Esophagus squamous epithelium (tissue), 5 donors: ENCODE results near the gene CEP192. TPM values are rescaled to one million over a fixed set of nuclear protein-coding genes. Genes with fewer than 3 reads are reported as not detected.
A peak's percentile ranks its signal among the peaks of the same experiment; 100 is the strongest.

Experiments used
- DNase-seq: peaks from one replicate; lab custom pipeline; 2025; lab: John Stamatoyannopoulos, UW
- H3K27ac ChIP-seq, 4 donors: fragments of 200-600 bp; sonication (generic); one replicate each; pipeline ENCODE4 v1.5.1; 2016 to 2019; ENCODE audit warnings: mild to moderate bottlenecking in 1 of 4
- H3K27me3 ChIP-seq, 4 donors: fragments of 200-600 bp; sonication (generic); 1 replicate in 3 of 4; 2 replicates in 1 of 4; pipeline versions ENCODE4 v1.5.1 to v1.6.0; 2017 to 2021; ENCODE audit warnings: antibody characterized with exemption in 1 of 4
- H3K36me3 ChIP-seq, 3 donors: fragments of 200-600 bp; sonication (generic); one replicate each; pipeline ENCODE4 v1.5.1; 2016 to 2019
- H3K4me1 ChIP-seq, 3 donors: fragments of 200-600 bp; sonication (generic); one replicate each; pipeline ENCODE4 v1.5.1; 2017 to 2019
- H3K4me3 ChIP-seq, 4 donors: fragments of 200-600 bp; sonication (generic); 1 replicate in 3 of 4; 2 replicates in 1 of 4; pipeline ENCODE4 v1.5.1; 2016 to 2019; ENCODE audit warnings: mild to moderate bottlenecking in 2 of 4, moderate library complexity in 1 of 4
- H3K9me3 ChIP-seq, 3 donors: fragments of 200-600 bp; sonication (generic); one replicate each; pipeline ENCODE4 v1.5.1; 2016 to 2019
- POLR2A ChIP-seq, 4 donors: fragments of 450-650 bp; IDR thresholded peaks; one replicate each; pipeline ENCODE4 v1.6.1; 2017; ENCODE audit warnings: antibody characterized with exemption in 4 of 4, mild to moderate bottlenecking in 4 of 4, moderate library complexity in 3 of 4
- WGBS, 2 donors: methylation state at CpG; one replicate each; pipeline ENCODE4 v1.1.5; 2018; 5-methylcytosine and 5-hydroxymethylcytosine counted together
- intact Hi-C: fragments of 100-400 bp; cut with DNase I; formaldehyde crosslinking; loops from one replicate; pipeline ENCODE4 v1.15.0; 2022
- total RNA-seq, 4 donors: library from RNA; depleted of rRNA; stranded (reverse); fragments of >200 nt; gene quantifications; one replicate each; pipeline ENCODE4 v1.1.0, GENCODE V29; 2016
- TF ChIP-seq, protein P1 (sequence below), 6 experiments: fragments of 450-650 bp in 4 of 6; fragments of 200-600 bp in 2 of 6; sonication (generic) in 2 of 6; IDR thresholded peaks; one replicate each; pipeline ENCODE4 v1.5.1; 2016 to 2019; ENCODE audit warnings: antibody characterized with exemption in 6 of 6, mild to moderate bottlenecking in 4 of 6, moderate library complexity in 4 of 6
- donor health status: DM: yes; HTN: yes; CAD: no.

Gene CEP192
- total RNA-seq, 4 donors from 2014 or later, result 7.3 to 21.6 (median 13.6) TPM

DNA sequence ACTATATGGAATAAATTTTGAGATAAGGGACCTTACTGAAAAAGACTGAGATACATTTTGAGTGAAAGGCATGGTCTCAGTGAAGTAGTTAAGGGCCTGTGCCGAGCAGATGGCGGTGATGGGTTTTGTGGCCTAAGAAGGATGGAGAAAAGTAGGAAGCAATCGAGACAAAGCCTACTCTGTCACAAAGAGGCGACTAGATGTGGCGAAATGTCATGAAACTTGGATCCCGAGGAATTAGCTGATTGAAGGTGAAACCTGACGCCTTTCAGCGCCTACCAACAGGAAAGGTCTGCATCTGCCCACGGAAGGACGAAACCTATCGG is 558 bp upstream of the CEP192 start:
- TF ChIP-seq, protein P1, sequence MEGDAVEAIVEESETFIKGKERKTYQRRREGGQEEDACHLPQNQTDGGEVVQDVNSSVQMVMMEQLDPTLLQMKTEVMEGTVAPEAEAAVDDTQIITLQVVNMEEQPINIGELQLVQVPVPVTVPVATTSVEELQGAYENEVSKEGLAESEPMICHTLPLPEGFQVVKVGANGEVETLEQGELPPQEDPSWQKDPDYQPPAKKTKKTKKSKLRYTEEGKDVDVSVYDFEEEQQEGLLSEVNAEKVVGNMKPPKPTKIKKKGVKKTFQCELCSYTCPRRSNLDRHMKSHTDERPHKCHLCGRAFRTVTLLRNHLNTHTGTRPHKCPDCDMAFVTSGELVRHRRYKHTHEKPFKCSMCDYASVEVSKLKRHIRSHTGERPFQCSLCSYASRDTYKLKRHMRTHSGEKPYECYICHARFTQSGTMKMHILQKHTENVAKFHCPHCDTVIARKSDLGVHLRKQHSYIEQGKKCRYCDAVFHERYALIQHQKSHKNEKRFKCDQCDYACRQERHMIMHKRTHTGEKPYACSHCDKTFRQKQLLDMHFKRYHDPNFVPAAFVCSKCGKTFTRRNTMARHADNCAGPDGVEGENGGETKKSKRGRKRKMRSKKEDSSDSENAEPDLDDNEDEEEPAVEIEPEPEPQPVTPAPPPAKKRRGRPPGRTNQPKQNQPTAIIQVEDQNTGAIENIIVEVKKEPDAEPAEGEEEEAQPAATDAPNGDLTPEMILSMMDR (IDR thresholded peaks at IDR 0.05), result no peak
- TF ChIP-seq POLR2A (IDR thresholded peaks at IDR 0.05), result no peak
- no peak for DNase-seq
- no peaks in the 10 kb centered on the region for H3K9me3 ChIP-seq
- H3K27me3 ChIP-seq, result no peaks in the 10 kb centered on the region
- H3K36me3 ChIP-seq, result peaks cover 0 to 8% (median 0%) of the 10 kb centered on the region in 3 donors
- intact Hi-C loops, result no loop called here
- H3K4me3 ChIP-seq, result peak overlapping the region; percentile 67 to 99 (median 86)
- peaks cover 11 to 30% (median 16%) of the 10 kb centered on the region in 3 donors for H3K4me1 ChIP-seq
- 2 to 3% methylated on average over 10 to 11 of the region's 11 CpGs for WGBS, 2 donors
- H3K27ac ChIP-seq, result peak overlapping the region; percentile 83 to 97 (median 95)

DNA sequence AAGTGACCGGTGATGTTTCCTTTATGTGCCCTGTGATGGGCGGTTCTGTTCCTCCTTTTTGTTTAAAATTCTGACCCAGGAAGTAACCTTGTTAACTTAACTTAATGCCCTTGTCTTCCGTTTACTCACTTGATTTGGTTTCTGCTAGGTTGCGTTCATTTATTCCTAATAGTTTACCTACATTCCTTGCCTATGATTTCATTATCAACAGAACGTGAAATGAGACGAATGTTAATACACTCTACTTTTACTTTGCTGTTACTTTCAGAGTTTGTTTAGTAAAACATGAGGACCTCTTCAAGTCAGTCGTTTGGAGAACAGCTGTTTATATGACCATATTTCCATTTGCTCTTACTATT is 638 bp downstream of the CEP192 start:
- Histone ChIP-seq H3K27me3 (no peaks in the 10 kb centered on the region), H3K4me3 (peak overlapping the region; percentile 67 to 99 (median 86)), H3K27ac (peak overlapping the region; percentile 83 to 97 (median 95)), H3K36me3 (peaks cover 0 to 4% (median 0%) of the 10 kb centered on the region in 3 donors), H3K9me3 (no peaks in the 10 kb centered on the region), H3K4me1 (peaks cover 11 to 33% (median 16%) of the 10 kb centered on the region in 3 donors)
- TF ChIP-seq, protein P1 (IDR thresholded peaks at IDR 0.05), result no peak
- TF ChIP-seq POLR2A (IDR thresholded peaks at IDR 0.05), result no peak
- no peak for DNase-seq
- intact Hi-C loops, result no loop called here
- 0% methylated on average over 7 of the region's 7 CpGs for WGBS, 2 donors

DNA sequence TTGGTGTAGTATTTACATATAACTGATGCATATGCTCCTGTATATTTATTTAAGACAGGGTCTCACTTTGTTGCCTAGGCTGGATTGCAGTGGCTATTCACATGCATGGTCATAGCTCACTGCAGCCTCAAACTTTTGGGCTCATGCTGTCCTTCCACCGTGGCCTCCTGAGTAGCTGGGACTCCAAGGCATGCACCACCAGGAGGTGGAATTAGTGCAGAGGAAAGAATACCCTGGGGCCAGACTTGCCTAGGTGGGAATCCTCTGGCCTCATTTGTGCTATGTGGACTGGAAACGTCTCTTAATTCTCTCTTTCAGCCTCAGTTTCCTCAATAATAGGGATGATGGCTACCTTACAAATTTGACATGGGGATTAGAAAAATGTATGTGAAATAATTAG is 2.3 kb downstream of the CEP192 start:
- intact Hi-C loops, result no loop called here
- H3K4me3 ChIP-seq, result no peak overlapping the region
- no peaks in the 10 kb centered on the region for H3K36me3 ChIP-seq
- DNase-seq, result no peak
- peaks cover 11 to 40% (median 16%) of the 10 kb centered on the region in 3 donors for H3K4me1 ChIP-seq
- no peaks in the 10 kb centered on the region for H3K9me3 ChIP-seq
- no peak overlapping the region for H3K27ac ChIP-seq
- H3K27me3 ChIP-seq, result no peaks in the 10 kb centered on the region
- WGBS, 2 donors, result 73 to 75% methylated on average over 2 of the region's 2 CpGs
- no peak for TF ChIP-seq POLR2A (IDR thresholded peaks at IDR 0.05)
- TF ChIP-seq, protein P1 (IDR thresholded peaks at IDR 0.05), result no peak

DNA sequence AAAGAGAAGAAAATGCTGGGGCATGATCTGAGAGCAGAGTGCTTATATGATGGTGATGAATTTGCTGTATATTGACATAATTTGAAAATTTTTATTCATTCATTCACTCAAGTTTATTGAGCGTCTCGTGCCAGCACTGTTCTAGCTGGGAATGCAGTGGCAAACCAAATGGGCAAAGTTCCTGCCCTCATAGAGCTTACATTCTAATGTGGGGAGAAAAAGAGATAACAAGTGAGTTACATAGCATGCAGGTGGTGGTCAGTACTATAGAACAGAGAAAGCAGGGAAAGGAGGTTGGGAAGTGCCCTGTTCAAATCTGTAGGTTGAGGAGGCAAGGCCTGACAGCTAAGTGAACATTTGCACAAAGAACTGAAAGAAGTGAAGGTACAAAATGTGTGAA is 4.3 kb downstream of the CEP192 start:
- H3K27ac ChIP-seq, result no peak overlapping the region
- intact Hi-C loops, result no loop called here
- no peak for TF ChIP-seq POLR2A (IDR thresholded peaks at IDR 0.05)
- TF ChIP-seq, protein P1 (IDR thresholded peaks at IDR 0.05), result no peak
- no peak for DNase-seq
- H3K4me3 ChIP-seq, result no peak overlapping the region
- H3K4me1 ChIP-seq, result peaks cover 9 to 37% (median 13%) of the 10 kb centered on the region in 3 donors
- no peaks in the 10 kb centered on the region for H3K27me3 ChIP-seq
- WGBS, 2 donors, result 73 to 75% methylated on average over 2 of the region's 2 CpGs
- H3K36me3 ChIP-seq, result peaks cover 0 to 4% (median 0%) of the 10 kb centered on the region in 3 donors
- no peaks in the 10 kb centered on the region for H3K9me3 ChIP-seq

DNA sequence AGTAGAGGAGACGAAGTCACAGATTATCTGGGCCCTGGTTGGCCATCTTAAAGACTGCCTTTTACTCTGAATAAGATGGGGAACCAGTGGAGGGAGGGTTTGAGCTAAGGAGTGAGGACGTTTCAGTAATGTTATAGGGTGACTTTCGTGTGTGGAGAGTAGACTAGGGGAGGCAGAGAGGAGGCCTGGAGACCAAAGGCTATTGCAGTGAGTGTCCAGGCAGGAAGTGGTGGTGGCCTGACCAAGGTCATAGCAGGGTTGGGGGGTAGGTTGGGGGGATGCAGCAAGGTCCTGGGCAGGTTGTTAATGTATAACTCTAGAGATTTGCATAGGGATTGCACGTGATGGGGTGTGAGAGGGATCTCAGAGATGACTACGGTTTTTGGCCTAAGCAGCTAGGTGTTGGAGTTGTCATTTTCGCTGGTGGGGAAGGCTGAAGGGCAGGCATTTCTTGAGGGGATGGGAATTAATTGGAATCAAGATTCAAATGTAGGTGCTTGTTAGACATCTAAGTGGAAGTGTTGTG is 4.9 kb downstream of the CEP192 start:
- DNase-seq, result no peak
- Histone ChIP-seq H3K4me1 (peaks cover 8 to 34% (median 12%) of the 10 kb centered on the region in 3 donors), H3K9me3 (no peaks in the 10 kb centered on the region), H3K27ac (no peak overlapping the region), H3K36me3 (peaks cover 0 to 10% (median 0%) of the 10 kb centered on the region in 3 donors), H3K27me3 (no peaks in the 10 kb centered on the region), H3K4me3 (no peak overlapping the region)
- intact Hi-C loops, result no loop called here
- TF ChIP-seq, protein P1 (IDR thresholded peaks at IDR 0.05), result no peak
- TF ChIP-seq POLR2A (IDR thresholded peaks at IDR 0.05), result no peak
- 85 to 92% methylated on average over 6 of the region's 6 CpGs for WGBS, 2 donors
